KBM-7 (cell line): ENCODE data around the gene TRMT10C.
A peak's percentile ranks its signal among the peaks of the same experiment; 100 is the strongest.
"Not testable (repeated sequence)": the region's sequence is repeated elsewhere in the genome, so short reads cannot be mapped to it uniquely, and the experiment has no call there.

Experiments
- DNase-seq: peaks from one replicate; pipeline ENCODE4 v3.0.0-alpha.2; 2015
- in situ Hi-C: fragments of 300-500 bp; cut with MboI; formaldehyde crosslinking; loops from 2 replicates; pipeline ENCODE4 v1.14.3; 2020; ENCODE audit warnings: low sequenced_read_pairs, low pct_unique_long_range_greater_than_20kb, mixed read lengths

The TRMT10C gene

DNA sequence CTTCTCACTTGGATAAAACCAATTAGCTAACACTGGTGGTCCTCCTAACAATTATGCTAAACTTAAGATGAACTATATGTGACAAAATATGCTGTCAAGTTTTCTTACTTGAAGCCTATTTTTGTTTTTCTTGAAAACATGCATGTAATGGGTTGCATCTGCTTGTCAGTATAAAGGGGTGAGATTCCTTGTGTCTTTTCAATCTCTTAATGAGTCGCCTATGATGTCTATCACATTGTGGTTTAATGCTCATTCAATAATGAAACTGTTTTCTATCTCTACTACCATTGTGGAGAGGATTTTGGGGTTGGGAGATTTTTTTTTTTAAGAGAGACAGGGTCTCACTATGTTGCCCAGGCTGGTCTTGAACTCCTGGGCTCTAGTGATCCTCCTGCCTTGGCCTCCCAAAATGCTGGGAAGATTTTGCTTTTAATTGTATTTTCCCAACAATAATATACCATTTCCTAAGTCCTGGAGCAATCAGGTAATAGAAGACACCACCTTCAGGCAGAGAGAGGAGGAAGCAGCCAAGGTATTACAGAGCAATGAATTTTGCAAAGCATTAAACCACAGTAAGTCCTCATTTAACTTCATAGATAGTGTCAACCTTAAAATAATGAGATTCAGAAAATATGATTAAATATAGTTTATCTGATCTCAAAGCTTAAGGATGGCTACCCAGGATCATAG is 17.4 kb upstream of the TRMT10C start:
- no peak for DNase-seq
- in situ Hi-C loops, result no loop called here

DNA sequence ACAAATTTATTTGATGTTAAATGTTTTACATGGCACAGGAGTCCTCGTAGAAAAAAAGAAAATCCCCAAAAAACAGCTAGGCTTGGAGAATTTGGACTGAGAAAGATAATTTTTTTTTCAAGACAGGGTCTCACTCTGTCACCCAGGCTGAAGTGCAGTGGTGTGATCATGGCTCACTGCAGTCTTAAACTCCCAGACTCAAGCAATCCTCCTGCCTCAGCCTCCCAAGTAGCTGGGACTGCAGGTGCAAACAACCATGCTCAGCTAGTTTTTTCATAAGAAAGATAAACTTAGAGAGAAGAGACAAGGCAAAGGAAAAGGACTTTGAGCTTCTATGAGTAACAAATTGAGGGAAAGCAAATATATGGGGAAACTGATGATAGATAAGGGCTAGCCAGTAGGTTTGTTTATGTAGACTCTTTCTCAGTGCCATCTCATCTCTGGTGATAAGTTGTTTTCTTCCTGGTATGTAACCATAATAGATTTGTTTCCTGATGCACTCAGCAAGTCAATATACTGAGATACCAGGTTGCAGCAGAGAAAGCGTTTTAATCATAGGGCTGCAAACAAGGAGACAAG is 13.1 kb upstream of the TRMT10C start:
- no peak for DNase-seq
- in situ Hi-C loops, result no loop called here

DNA sequence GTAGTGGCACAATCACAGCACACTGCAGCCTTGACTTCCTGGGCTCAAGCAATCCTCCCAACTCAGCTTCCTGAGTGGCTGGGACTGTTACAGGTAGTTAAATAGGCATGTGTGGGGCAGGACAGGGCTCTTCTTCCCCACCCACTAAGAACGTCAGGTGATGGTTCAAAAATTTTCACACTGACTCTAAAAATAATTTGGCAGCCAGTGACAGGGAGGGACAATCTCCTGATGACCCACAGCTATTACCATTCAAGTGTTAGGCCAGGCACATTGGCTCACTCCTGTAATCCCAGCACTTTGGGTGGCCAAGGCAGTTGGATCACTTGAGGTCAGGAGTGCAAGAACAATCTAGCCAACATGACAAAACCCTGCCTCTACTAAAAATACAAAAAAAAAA is 12.2 kb upstream of the TRMT10C start:
- DNase-seq, result no peak
- in situ Hi-C loops, result no loop called here

DNA sequence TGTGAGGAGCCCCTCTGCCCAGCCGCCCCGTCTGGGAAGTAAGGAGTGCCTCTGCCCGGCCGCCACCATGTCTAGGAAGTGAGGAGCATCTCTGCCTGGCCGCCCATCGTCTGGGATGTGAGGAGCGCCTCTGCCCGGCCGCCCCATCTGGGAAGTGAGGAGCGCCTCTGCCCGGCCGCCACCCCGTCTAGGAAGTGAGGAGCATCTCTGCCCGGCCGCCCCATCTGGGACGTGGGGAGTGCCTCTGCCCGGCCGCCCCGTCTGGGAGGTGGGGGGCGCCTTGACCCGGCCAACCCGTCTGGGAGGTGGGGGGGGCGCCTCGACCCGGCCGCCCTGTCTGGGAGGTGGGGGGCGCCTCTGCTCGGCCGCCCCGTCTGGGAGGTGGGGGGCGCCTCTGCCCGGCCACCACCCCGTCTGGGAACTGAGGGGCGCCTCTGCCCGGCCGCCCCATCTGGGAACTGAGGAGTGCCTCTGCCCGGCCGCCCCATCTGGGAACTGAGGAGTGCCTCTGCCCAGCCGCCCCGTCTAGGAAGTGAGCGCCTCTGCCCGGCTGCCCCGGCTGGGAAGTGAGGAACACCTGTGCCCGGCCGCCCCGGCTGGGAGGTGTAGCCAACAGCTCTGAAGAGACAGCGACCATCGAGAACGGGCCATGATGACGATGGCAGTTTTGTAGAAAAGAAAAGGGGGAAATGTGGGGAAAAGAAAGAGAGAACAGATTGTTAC is 10.1 kb upstream of the TRMT10C start:
- DNase-seq, in situ Hi-C loops: not testable (repeated sequence)

DNA sequence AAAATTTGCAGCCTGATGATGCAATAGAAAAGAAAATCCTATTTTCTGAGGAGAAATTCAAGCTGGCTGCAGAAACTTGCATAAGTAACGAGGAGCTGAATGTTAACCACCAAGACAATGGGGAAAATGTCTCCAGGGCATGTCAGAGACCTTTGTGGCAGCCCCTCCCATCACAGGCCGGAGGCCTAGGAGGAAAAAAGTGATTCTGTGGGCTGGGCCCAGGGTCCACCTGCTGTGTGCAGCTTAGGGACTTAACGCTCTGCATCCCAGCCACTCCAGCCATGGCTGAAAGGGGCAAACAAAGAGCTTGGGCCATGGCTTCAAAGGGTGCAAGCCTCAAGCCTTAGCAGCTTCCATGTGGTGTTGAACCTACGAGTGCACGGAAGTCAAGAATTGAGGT is 8.3 kb upstream of the TRMT10C start:
- in situ Hi-C loops, DNase-seq: not testable (repeated sequence)

DNA sequence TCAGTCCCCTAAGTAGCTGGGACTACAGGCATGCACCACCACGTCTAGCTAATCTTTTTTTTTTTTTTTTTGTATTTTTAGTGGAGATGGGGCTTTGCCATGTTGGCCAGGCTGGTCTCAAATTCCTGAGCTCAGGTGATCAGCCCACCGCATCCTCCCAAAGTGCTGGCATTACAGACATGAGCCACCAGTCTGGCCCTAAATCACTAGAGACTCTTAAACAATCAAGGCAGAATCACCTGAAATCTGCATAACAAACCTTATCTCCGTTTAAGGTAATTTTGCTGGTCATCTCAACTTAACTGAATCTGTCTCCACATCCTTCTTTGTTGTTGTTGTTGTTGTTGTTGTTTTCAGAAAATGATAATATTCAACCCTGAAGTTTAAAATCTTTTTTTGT is 5.6 kb upstream of the TRMT10C start:
- in situ Hi-C loops, result no loop called here
- no peak for DNase-seq

DNA sequence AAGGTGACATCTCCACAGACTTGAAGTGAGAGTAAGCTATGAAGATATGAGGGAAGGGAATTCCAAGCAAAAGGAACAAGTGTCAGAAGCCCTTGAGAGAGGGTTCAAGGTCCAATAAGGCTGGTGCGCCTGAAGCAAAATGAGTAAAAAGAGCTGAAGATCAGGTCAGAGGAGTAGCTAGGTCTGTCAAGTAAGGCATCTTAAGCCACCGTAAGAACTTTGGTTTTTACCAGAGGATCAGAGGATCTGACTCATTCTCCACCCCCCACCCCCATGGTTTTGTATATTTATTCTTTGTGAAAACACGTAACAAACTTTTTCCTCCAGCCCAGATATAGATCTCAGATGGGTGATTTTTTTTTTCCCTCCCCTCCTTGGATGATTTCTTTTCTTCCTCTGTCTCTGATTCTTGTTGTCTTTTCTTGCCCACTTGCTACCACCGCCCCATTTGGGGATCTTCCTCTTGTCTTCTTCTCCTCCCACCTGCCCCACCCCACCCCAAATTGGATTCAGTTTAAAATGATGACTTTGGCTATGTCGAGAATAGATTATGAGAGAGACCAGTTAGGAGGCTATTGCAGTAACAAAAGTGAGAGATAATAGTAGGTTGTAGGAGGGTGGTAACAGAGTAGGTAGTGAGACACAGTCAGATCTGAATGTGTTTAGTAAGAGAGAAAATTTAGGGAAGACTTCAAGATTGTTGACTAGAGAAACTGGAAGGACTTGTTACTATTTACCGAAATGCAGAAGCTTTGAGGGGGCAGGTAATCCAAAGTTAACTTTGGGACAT is 6.1 kb downstream of the TRMT10C start:
- DNase-seq, result no peak
- in situ Hi-C loops, result no loop called here

DNA sequence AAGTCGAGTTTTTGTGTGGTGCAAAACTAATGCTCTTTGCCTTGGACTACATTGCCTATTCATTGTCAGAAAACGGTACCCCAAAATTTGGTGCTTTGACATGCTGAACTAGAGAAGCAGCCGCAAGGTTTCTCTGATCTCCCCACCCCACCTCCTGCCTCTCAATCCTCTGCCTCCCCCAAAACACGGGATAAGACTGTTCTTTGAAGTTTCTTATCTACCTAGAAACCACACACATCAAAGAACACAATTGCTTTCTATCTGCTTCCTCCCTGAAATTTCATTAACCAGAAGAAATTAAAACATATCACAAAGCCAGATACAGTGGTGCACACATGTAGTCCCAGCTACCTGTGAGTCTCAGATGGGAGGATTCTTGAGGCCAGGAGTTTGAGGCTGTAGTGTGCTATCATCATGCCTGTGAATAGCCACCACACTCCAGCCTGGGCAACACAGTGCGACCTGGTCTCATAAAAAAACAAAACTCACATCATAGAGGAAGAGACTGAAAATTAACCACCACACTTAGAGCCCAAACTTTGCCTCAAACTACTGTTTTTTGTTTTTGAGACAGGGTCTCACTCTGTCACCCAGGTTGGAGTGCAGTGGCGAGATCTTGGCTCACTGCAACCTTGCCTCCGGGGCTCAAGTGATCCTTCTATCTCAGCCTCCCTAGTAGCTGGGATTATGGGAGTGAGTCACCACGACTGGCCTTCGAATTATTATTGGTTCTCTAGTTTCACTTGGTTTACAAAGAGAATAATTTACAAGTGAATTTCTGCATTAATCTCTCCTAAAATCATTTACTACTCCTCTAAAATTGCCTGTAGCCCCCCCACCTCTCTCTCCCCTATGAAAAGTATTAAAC is 9.6 kb downstream of the TRMT10C start:
- in situ Hi-C loops, result no loop called here

DNA sequence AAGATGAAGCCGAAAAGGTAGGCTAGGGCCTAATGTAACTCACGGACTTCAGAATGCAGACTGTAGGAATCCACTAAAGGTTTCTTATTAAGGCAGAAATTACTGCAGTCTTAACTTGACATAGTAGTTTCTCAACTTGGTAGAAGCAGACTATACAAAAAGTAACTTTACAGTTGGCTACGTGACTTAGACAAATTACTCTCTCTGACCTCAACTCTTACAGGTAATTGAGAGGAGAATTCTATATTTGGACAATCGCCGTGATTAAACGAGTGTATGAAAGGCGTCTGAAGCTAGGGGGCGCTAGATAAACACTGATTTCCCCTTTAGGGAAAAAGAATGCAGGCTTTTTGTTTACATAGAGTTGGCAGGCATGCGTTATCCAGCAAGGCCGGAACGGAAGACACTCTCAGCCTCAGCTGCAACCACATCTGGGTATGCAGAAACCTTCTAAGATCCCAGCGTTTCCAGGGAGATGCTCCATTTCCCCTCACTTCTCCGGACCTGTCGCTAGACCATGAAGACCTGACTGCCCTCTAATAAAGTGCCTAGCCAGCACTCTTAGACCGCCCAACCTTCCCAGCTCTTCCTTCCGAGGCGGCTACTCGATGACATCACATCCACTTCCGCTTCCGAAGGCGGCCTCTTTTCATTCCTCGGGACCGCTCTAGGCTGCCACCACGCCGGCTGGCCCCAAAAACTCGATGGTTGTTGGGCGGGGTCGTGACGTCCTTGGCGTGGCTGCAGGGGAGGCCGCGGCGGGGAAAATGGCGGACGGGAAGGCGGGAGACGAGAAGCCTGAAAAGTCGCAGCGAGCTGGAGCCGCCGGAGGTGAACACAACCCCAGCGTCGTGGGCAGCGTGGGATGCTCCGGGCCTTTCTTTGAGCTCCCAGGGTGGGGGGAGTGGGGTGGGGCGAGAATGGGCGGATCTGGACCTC is 12.1 kb downstream of the TRMT10C start, which contains the start of gene PCNP:
PCNP (plus strand) TSS at position 732 of the 939 bp plus-strand sequence; CDS start at position 768, 36 bp downstream.
- DNase-seq, result peak; percentile 100
- in situ Hi-C loops, result no loop called here

More for the DNA sequence above, 9.6 kb downstream of the TRMT10C start:
- no peak for DNase-seq

DNA sequence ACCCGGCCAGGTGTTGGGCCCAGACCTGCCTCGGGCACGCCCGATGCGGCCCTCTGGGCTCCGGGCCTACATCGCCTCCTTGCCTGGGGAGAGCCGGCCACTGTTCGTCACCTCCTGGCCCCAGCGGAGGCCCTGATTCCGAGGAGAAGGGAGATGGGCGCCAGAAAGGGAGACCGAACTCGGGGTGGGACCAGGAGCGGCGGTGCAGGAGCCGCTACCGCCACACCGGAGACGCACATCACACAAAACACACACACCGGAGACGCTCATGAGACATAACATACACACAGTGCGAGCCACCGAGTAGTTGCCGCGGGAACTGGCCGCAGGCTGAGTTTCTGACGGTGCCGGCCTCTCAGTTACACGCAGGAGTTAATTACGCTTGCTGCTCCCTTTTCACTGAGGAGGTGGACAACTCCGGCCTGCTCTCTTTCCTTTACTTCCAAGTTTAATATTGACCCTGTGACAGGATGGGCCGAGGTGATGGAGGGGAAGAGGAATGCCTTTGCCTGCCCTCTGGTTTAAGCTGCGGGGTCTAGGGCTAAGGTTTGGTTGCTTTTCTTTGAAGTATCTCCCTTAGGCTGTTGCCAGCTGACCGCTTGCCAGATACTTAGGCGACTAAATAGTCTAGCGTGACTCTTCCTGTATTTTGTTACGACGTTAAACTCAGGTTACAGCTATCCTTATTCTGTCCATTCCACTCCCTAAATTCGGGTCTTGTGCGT is 12.9 kb downstream of the TRMT10C start:
- peak; percentile 69 for DNase-seq
- in situ Hi-C loops, result no loop called here

DNA sequence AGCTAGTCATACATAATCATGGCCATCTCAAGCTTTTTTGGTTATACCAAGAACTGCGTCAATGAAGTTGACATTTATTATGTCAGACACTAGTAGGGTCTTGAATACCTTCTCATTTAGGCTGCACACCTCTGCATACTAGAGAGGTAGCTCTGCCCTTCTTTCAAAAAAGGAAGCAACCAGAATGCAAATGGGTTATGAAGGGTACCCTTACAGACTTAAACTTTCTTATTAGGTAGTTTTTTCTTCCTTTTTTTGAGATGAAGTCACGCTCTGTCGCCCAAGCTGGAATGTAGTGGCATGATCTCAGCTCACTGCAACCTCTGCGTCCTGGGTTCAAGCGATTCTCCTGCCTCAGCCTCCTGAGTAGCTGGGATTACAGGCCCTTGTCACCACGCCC is 15.6 kb downstream of the TRMT10C start:
- DNase-seq, result peak; percentile 27
- in situ Hi-C loops, result no loop called here

DNA sequence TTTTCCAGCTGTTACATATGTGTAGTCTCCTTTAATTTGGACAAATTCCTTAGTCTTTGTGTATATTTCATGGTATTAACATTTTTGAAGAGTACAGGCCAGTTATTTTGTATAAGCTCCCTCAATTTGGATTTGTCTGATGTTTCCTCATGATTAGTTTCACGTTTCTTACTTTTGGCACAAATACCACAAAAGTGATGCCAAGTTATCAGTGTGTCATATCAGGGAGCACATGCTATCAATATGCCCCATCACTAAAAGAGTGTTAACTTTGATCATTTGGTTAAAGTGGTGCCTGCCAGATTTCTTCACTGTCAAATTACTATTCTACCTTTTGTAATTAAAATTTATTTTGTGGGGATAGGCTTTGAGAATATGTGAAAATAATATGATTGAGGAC is 26.9 kb downstream of the TRMT10C start:
- in situ Hi-C loops, result no loop called here
- no peak for DNase-seq

DNA sequence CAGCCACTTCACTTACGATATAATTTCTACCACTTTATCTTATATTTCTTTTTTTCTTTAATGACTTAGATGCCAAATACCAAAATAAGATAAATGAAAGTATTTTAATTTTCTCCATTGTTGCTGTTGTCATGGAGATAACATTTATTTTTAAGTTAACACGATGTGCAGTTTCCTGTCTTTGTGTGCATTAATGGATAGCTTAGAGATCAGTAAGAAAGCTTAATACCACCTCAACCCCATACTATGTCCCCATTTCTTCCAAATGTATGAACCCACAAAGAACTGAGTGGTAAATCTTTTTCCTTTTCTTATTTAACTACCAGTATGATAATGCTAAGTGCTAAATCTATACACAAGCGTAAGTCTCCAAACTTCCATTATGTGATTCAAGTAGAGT is 29.4 kb downstream of the TRMT10C start:
- in situ Hi-C loops, result no loop called here
- no peak for DNase-seq

DNA sequence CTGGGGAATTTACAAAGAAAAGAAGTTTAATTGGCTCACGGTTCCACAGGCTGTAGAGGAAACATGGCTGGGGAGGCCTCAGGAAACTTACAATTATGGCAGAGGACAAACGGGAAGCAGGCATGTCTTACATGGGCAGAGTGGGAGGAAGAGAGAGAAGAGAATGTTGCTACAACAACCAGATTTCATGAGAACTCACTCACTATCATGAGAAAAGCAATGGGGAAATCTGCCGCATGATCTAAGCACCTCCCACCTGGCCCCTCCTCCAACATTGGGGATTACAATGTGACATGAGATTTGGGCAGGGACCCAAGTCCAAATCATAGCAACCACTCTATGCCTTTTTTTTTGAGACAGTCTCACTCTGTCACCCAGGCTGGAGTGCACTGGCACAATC is 41.1 kb downstream of the TRMT10C start:
- peak; percentile 53 for DNase-seq
- in situ Hi-C loops, result no loop called here

DNA sequence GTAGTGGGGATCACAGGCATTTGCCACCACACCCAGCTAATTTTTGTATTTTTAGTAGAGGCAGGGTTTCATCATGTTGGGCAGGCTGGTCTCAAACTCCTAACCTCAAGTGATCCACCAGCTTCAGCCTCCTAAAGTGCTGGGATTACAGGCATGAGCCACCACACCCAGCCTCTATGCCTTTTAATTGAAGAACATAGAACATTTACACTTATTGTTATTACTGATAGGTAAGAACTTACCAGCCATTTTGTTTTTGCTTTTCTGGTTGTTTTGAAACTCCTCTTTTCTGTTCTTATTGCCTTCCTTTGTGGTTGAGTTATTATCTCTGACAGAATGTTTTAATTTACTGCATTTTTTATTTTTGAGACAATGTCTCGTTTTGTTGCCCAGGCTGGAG is 41.5 kb downstream of the TRMT10C start:
- DNase-seq, result no peak
- in situ Hi-C loops, result no loop called here

DNA sequence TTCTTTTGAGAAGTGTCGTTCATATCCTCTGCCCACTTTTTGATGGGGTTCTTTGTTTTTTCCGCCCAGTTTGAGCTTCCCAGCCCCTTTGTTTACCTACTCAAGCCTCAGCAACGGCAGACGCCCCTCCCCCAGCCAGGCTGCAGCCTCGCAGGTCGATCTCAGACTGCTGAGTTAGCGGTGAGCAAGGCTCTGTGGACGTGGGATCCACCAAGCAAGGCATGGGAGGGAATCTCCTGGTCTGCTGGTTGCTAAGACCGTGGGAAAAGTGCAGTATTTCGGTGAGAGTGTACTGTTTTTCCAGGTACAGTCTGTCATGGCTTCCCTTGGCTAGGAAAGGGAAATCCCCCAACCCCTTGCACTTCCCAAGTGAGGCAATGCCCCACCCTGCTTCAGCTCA is 43.7 kb downstream of the TRMT10C start:
- in situ Hi-C loops, DNase-seq: not testable (repeated sequence)

DNA sequence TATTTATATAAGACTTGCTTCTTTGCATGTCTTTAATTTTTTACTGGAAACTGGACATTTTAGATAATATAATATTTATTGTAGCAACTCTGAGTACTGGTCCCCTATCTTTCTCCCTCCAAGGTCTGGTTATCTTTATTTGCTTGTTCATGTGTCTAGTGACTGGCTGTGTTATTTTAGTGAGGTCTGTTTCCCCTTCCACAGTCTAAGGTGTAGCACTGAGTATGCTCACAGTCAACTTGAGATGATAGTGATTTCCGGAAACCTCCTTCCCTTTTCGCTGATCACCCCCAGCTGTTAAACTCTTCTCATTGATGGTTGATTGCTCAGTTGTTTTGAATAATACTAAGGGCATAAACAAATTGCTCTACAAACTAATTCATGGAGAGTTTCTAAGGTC is 49.4 kb downstream of the TRMT10C start:
- DNase-seq, result peak; percentile 39
- in situ Hi-C loops, result no loop called here
